Neural cell (in vitro differentiated cells): ENCODE measurements around the gene NET1. TPM values are rescaled to one million over a fixed set of nuclear protein-coding genes. Genes with fewer than 3 reads are reported as not detected.

Source experiments
- polyA plus RNA-seq: library from polyadenylated mRNA; depleted of rRNA; stranded (reverse); fragments of >200 nt; gene quantifications from 2 replicates; pipeline ENCODE4 v1.2.3, GENCODE V29; 2014

Gene NET1
- polyA plus RNA-seq, 1 donor from 2014 or later: 8.0 TPM

Other genes starting within 250 kb of the NET1 start
- 0.54 TPM in 1 of 2 replicates, not detected in the other for gene AKR1C8, start 227.4 kb upstream of the NET1 start, polyA plus RNA-seq
- gene AKR1C4, start 215.7 kb upstream of the NET1 start, polyA plus RNA-seq: not detected in 2 replicates
- not detected in 2 replicates for gene UCN3, start 47.6 kb upstream of the NET1 start, polyA plus RNA-seq
- not detected in 2 replicates for gene TUBAL3, start 7.7 kb upstream of the NET1 start, polyA plus RNA-seq
- not detected in 2 replicates for gene CALML5, start 87.0 kb downstream of the NET1 start, polyA plus RNA-seq
- not detected in 2 replicates for gene CALML3, start 112.4 kb downstream of the NET1 start, polyA plus RNA-seq